Endothelial cell (in vitro differentiated cells): Measurements from ENCODE around the gene SHBG. TPM values are rescaled to one million over a fixed set of nuclear protein-coding genes. Genes with fewer than 3 reads are reported as not detected.
"Not testable (repeated sequence)": the region's sequence is repeated elsewhere in the genome, so short reads cannot be mapped to it uniquely, and the experiment has no call there.

Source experiments
- DNase-seq: peaks from one replicate; pipeline ENCODE4 v3.0.0; 2021; ENCODE audit warnings: low spot score
- H3K27ac Mint-ChIP-seq: one replicate; pipeline ENCODE4 v1.8.0; 2021; ENCODE audit warnings: mixed read lengths, inconsistent platforms; ENCODE audit not compliant: unreplicated experiment
- H3K27me3 Mint-ChIP-seq: one replicate; pipeline ENCODE4 v1.8.0; 2021; ENCODE audit warnings: mild to moderate bottlenecking, moderate library complexity, mixed read lengths, inconsistent platforms; ENCODE audit not compliant: unreplicated experiment
- H3K36me3 Mint-ChIP-seq: one replicate; pipeline ENCODE4 v1.8.0; 2021; ENCODE audit warnings: mild to moderate bottlenecking, low read depth, mixed read lengths, inconsistent platforms; ENCODE audit not compliant: unreplicated experiment
- H3K4me1 Mint-ChIP-seq: one replicate; pipeline ENCODE4 v1.8.0; 2021; ENCODE audit warnings: mild to moderate bottlenecking, mixed read lengths, inconsistent platforms; ENCODE audit not compliant: unreplicated experiment
- H3K4me3 Mint-ChIP-seq: one replicate; pipeline ENCODE4 v1.8.0; 2021; ENCODE audit warnings: mild to moderate bottlenecking, mixed read lengths, inconsistent platforms; ENCODE audit not compliant: unreplicated experiment
- H3K9me3 Mint-ChIP-seq: one replicate; pipeline ENCODE4 v1.8.0; 2021; ENCODE audit warnings: mixed read lengths, inconsistent platforms; ENCODE audit not compliant: unreplicated experiment
- CTCF ChIP-seq: fragments of 200-600 bp; sonication (generic); IDR thresholded peaks from one replicate; pipeline ENCODE4 v1.5.0; 2021; ENCODE audit warnings: antibody characterized with exemption; ENCODE audit not compliant: unreplicated experiment
- total RNA-seq: library from RNA; stranded (reverse); fragmentation: NEBNext Ultra II Directional; extraction: Animal tissue kit (Norgen Biotek cat#: 25700); gene quantifications from one replicate; pipeline ENCODE4 v1.2.1, GENCODE V29; 2021; ENCODE audit not compliant: unreplicated experiment

Gene SHBG
- total RNA-seq, 1 donor from 2014 or later = 0.95 TPM

GRCh38 chr17:7615265-7615747, 14.6 kb upstream of the SHBG start:
- no peaks in the 10 kb centered on the region for H3K27me3 Mint-ChIP-seq
- peaks cover 4% of the 10 kb centered on the region for H3K36me3 Mint-ChIP-seq
- no peak for TF ChIP-seq CTCF

GRCh38 chr17:7618608-7619007, 11.3 kb upstream of the SHBG start:
- peak overlapping the region; percentile 6 for H3K27ac Mint-ChIP-seq
- TF ChIP-seq CTCF = no peak
- H3K36me3 Mint-ChIP-seq = peaks cover 1% of the 10 kb centered on the region
- H3K9me3 Mint-ChIP-seq = no peaks in the 10 kb centered on the region
- H3K4me1 Mint-ChIP-seq = peaks cover 10% of the 10 kb centered on the region
- no peak for DNase-seq
- no peak overlapping the region for H3K4me3 Mint-ChIP-seq
- peaks cover 4% of the 10 kb centered on the region for H3K27me3 Mint-ChIP-seq

More at GRCh38 chr17:7615265-7615747, 14.6 kb upstream of the SHBG start:
- DNase-seq = no peak
- Mint-ChIP-seq H3K4me1 (peaks cover 28% of the 10 kb centered on the region), H3K27ac (peak overlapping the region; percentile 82), H3K9me3 (no peaks in the 10 kb centered on the region), H3K4me3 (peak overlapping the region; percentile 88)

GRCh38 chr17:7620835-7621234, 9.1 kb upstream of the SHBG start:
- Mint-ChIP-seq H3K4me1 (peaks cover 5% of the 10 kb centered on the region), H3K36me3 (no peaks in the 10 kb centered on the region), H3K4me3 (no peak overlapping the region), H3K27me3 (peaks cover 7% of the 10 kb centered on the region), H3K9me3 (no peaks in the 10 kb centered on the region), H3K27ac (no peak overlapping the region)
- DNase-seq = no peak
- TF ChIP-seq CTCF = no peak

DNA sequence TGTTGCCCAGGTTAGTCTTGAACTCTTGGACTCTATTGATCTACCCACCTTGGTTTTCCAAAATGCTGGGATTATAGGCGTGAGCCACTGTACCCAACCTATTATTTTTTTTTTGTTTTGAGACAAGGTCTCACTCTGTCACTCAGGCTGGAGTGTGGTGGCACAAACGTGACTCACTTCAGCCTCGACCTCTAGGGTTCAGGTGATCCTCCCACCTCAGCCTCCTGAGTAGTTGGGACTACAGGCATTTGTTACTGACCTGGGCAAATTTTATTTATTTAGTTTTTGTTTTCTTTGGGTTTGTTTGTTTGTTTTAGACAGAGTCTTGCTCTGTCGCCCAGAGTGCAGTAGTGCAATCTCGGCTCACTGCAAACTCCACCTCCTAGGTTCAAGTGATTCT, 6.3 kb upstream of the SHBG start:
- Mint-ChIP-seq H3K27me3 (peaks cover 7% of the 10 kb centered on the region), H3K4me1 (peaks cover 10% of the 10 kb centered on the region), H3K36me3 (no peaks in the 10 kb centered on the region), H3K27ac (no peak overlapping the region), H3K4me3 (no peak overlapping the region), H3K9me3 (no peaks in the 10 kb centered on the region)
- no peak for DNase-seq
- no peak for TF ChIP-seq CTCF

GRCh38 chr17:7625749-7626148, 4.2 kb upstream of the SHBG start:
- Mint-ChIP-seq H3K27me3 (peaks cover 10% of the 10 kb centered on the region), H3K4me3 (peak overlapping the region; percentile 31)
- H3K9me3 Mint-ChIP-seq, DNase-seq, H3K36me3 Mint-ChIP-seq, H3K27ac Mint-ChIP-seq, H3K4me1 Mint-ChIP-seq: not testable (repeated sequence)

DNA sequence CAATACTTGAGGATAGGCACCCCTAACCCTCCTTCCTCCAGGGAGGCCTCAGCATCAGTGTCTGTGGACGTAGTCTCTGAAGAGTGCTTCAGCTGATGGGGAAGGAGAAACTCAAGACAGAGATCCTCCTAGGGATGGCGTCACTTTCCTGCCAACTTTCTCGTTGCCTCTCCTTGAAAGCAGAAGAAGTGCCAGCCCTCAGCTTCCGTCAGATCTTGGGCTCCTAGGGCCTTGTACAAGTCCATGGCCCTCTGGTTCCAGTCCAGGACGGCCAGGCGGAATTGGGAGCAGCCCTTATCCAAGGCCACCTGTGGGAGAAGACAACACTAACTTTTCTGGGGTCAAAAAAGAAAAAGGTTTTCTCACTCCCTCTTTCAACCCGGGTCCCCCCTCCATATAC, 3.6 kb upstream of the SHBG start:
- Mint-ChIP-seq H3K4me1 (peaks cover 8% of the 10 kb centered on the region), H3K27ac (no peak overlapping the region), H3K27me3 (peaks cover 10% of the 10 kb centered on the region), H3K4me3 (peak overlapping the region; percentile 88), H3K9me3 (no peaks in the 10 kb centered on the region), H3K36me3 (no peaks in the 10 kb centered on the region)
- TF ChIP-seq CTCF = no peak
- no peak for DNase-seq
